ENCODE data around the gene BCAR3.

Gene BCAR3

GRCh38 chr1:93623436-93623835 is 58.2 kb downstream of the BCAR3 start:
- H3K4me3 ChIP-seq (ENCODE audit: extremely low read depth, insufficient read depth, low read length, poor library complexity, severe bottlenecking) = no peak overlapping the region
- H3K36me3 ChIP-seq (ENCODE audit: control insufficient read depth, insufficient read depth, low read length) = peaks cover 44% of the 10 kb centered on the region
- peaks cover 82% of the 10 kb centered on the region for H3K4me1 ChIP-seq (ENCODE audit: control insufficient read depth, insufficient read depth, low read length, poor library complexity, severe bottlenecking)
- H3K9me3 ChIP-seq (ENCODE audit: control insufficient read depth, low read length) = no peaks in the 10 kb centered on the region
- H3K27ac ChIP-seq (ENCODE audit: low read depth, low read length, severe bottlenecking) = peak overlapping the region; percentile 55

GRCh38 chr1:93621246-93621645 is 60.4 kb downstream of the BCAR3 start:
- Histone ChIP-seq H3K9me3 (ENCODE audit: control insufficient read depth, low read length) (no peaks in the 10 kb centered on the region), H3K4me1 (ENCODE audit: control insufficient read depth, insufficient read depth, low read length, poor library complexity, severe bottlenecking) (peaks cover 87% of the 10 kb centered on the region), H3K27ac (ENCODE audit: low read depth, low read length, severe bottlenecking) (no peak overlapping the region), H3K4me3 (ENCODE audit: extremely low read depth, insufficient read depth, low read length, poor library complexity, severe bottlenecking) (no peak overlapping the region), H3K36me3 (ENCODE audit: control insufficient read depth, insufficient read depth, low read length) (peaks cover 44% of the 10 kb centered on the region)
- 93 to 96% methylated on average over 4 of the region's 5 CpGs for WGBS, 2 experiments (ENCODE audit: insufficient coverage in 2 of 2)

GRCh38 chr1:93620841-93621210 is 60.8 kb downstream of the BCAR3 start:
- no peak overlapping the region for H3K27ac ChIP-seq (ENCODE audit: low read depth, low read length, severe bottlenecking)
- H3K9me3 ChIP-seq (ENCODE audit: control insufficient read depth, low read length) = no peaks in the 10 kb centered on the region
- peaks cover 87% of the 10 kb centered on the region for H3K4me1 ChIP-seq (ENCODE audit: control insufficient read depth, insufficient read depth, low read length, poor library complexity, severe bottlenecking)
- no peak overlapping the region for H3K4me3 ChIP-seq (ENCODE audit: extremely low read depth, insufficient read depth, low read length, poor library complexity, severe bottlenecking)
- H3K36me3 ChIP-seq (ENCODE audit: control insufficient read depth, insufficient read depth, low read length) = peaks cover 44% of the 10 kb centered on the region
- 94 to 100% methylated on average over 3 to 4 of the region's 4 CpGs for WGBS, 2 experiments (ENCODE audit: insufficient coverage in 2 of 2)

- Histone ChIP-seq H3K27ac (ENCODE audit: low read depth, low read length, severe bottlenecking) (no peak overlapping the region), H3K4me1 (ENCODE audit: control insufficient read depth, insufficient read depth, low read length, poor library complexity, severe bottlenecking) (peaks cover 87% of the 10 kb centered on the region), H3K9me3 (ENCODE audit: control insufficient read depth, low read length) (no peaks in the 10 kb centered on the region), H3K4me3 (ENCODE audit: extremely low read depth, insufficient read depth, low read length, poor library complexity, severe bottlenecking) (no peak overlapping the region), H3K36me3 (ENCODE audit: control insufficient read depth, insufficient read depth, low read length) (peaks cover 45% of the 10 kb centered on the region)
- WGBS, 2 experiments (ENCODE audit: insufficient coverage in 2 of 2) = 86 to 98% methylated on average over 3 of the region's 3 CpGs
Measured at GRCh38 chr1:93620172-93620840, 61.3 kb downstream of the BCAR3 start.

- no peak overlapping the region for H3K4me3 ChIP-seq (ENCODE audit: extremely low read depth, insufficient read depth, low read length, poor library complexity, severe bottlenecking)
- H3K27ac ChIP-seq (ENCODE audit: low read depth, low read length, severe bottlenecking) = no peak overlapping the region
- WGBS, 2 experiments (ENCODE audit: insufficient coverage in 2 of 2) = 94 to 97% methylated on average over 10 of the region's 11 CpGs
- H3K9me3 ChIP-seq (ENCODE audit: control insufficient read depth, low read length) = no peaks in the 10 kb centered on the region
- peaks cover 47% of the 10 kb centered on the region for H3K36me3 ChIP-seq (ENCODE audit: control insufficient read depth, insufficient read depth, low read length)
- H3K4me1 ChIP-seq (ENCODE audit: control insufficient read depth, insufficient read depth, low read length, poor library complexity, severe bottlenecking) = peaks cover 89% of the 10 kb centered on the region
Measured at GRCh38 chr1:93619507-93620171, 62.0 kb downstream of the BCAR3 start.

GRCh38 chr1:93617670-93618499 is 63.8 kb downstream of the BCAR3 start:
- WGBS, 2 experiments (ENCODE audit: insufficient coverage in 2 of 2) = 83 to 85% methylated on average over 6 to 9 of the region's 10 CpGs
- peaks cover 49% of the 10 kb centered on the region for H3K36me3 ChIP-seq (ENCODE audit: control insufficient read depth, insufficient read depth, low read length)
- peaks cover 89% of the 10 kb centered on the region for H3K4me1 ChIP-seq (ENCODE audit: control insufficient read depth, insufficient read depth, low read length, poor library complexity, severe bottlenecking)
- peak overlapping the region; percentile 97 for H3K27ac ChIP-seq (ENCODE audit: low read depth, low read length, severe bottlenecking)
- H3K9me3 ChIP-seq (ENCODE audit: control insufficient read depth, low read length) = no peaks in the 10 kb centered on the region
- H3K4me3 ChIP-seq (ENCODE audit: extremely low read depth, insufficient read depth, low read length, poor library complexity, severe bottlenecking) = no peak overlapping the region

GRCh38 chr1:93616996-93617669 is 64.5 kb downstream of the BCAR3 start:
- Histone ChIP-seq H3K36me3 (ENCODE audit: control insufficient read depth, insufficient read depth, low read length) (peaks cover 48% of the 10 kb centered on the region), H3K27ac (ENCODE audit: low read depth, low read length, severe bottlenecking) (peak overlapping the region; percentile 97), H3K4me1 (ENCODE audit: control insufficient read depth, insufficient read depth, low read length, poor library complexity, severe bottlenecking) (peaks cover 87% of the 10 kb centered on the region), H3K4me3 (ENCODE audit: extremely low read depth, insufficient read depth, low read length, poor library complexity, severe bottlenecking) (no peak overlapping the region), H3K9me3 (ENCODE audit: control insufficient read depth, low read length) (no peaks in the 10 kb centered on the region)
- WGBS, 2 experiments (ENCODE audit: insufficient coverage in 2 of 2) = 91 to 96% methylated on average over 4 to 6 of the region's 6 CpGs

GRCh38 chr1:93616221-93616995 is 65.2 kb downstream of the BCAR3 start:
- peak overlapping the region; percentile 97 for H3K27ac ChIP-seq (ENCODE audit: low read depth, low read length, severe bottlenecking)
- H3K4me3 ChIP-seq (ENCODE audit: extremely low read depth, insufficient read depth, low read length, poor library complexity, severe bottlenecking) = no peak overlapping the region

GRCh38 chr1:93615582-93616150 is 66.0 kb downstream of the BCAR3 start:
- WGBS, 2 experiments (ENCODE audit: insufficient coverage in 2 of 2) = 44% methylated on average over 5 to 8 of the region's 10 CpGs
- Histone ChIP-seq H3K36me3 (ENCODE audit: control insufficient read depth, insufficient read depth, low read length) (peaks cover 44% of the 10 kb centered on the region), H3K4me1 (ENCODE audit: control insufficient read depth, insufficient read depth, low read length, poor library complexity, severe bottlenecking) (peaks cover 78% of the 10 kb centered on the region), H3K27ac (ENCODE audit: low read depth, low read length, severe bottlenecking) (peak overlapping the region; percentile 97), H3K9me3 (ENCODE audit: control insufficient read depth, low read length) (no peaks in the 10 kb centered on the region), H3K4me3 (ENCODE audit: extremely low read depth, insufficient read depth, low read length, poor library complexity, severe bottlenecking) (no peak overlapping the region)

More at GRCh38 chr1:93616221-93616995, 65.2 kb downstream of the BCAR3 start:
- Histone ChIP-seq H3K9me3 (ENCODE audit: control insufficient read depth, low read length) (no peaks in the 10 kb centered on the region), H3K36me3 (ENCODE audit: control insufficient read depth, insufficient read depth, low read length) (peaks cover 48% of the 10 kb centered on the region), H3K4me1 (ENCODE audit: control insufficient read depth, insufficient read depth, low read length, poor library complexity, severe bottlenecking) (peaks cover 82% of the 10 kb centered on the region)
- WGBS, 2 experiments (ENCODE audit: insufficient coverage in 2 of 2) = 30 to 43% methylated on average over 2 to 4 of the region's 8 CpGs

All from mesodermal cell (in vitro differentiated cells).